HTR-8/SVneo (cell line): ENCODE data around the gene PARP14.

Experiments used
- DNase-seq: peaks from one replicate; pipeline ENCODE4 v3.0.0; 2011; ENCODE audit warnings: low spot score, mixed read lengths; ENCODE audit not compliant: insufficient read length
- FAIRE-seq: peaks from 2 replicates; lab custom pipeline; 2011; peaks lifted over from hg19 to GRCh38; lab: Jason Lieb, UNC

Gene PARP14

DNA sequence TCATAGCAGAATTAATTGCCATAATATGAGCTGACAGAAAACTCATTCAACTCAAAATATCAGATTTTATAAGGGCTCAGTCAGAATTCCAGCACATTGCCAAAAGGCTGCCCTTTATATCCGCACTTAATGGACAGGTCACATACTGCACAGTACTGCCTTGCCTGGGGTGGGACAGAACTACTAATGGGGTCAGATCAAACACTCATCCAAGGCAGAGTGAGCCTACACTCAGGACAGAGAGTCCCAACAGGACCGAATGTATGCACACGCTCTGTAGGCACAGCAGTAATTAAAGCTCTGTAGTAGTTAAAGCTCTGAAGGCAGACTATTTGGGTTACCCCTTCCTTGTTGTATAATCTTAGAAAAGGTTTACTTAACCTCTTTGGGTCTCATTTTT, 85.8 kb downstream of the PARP14 start:
- DNase-seq (no peak), FAIRE-seq (no peak)

DNA sequence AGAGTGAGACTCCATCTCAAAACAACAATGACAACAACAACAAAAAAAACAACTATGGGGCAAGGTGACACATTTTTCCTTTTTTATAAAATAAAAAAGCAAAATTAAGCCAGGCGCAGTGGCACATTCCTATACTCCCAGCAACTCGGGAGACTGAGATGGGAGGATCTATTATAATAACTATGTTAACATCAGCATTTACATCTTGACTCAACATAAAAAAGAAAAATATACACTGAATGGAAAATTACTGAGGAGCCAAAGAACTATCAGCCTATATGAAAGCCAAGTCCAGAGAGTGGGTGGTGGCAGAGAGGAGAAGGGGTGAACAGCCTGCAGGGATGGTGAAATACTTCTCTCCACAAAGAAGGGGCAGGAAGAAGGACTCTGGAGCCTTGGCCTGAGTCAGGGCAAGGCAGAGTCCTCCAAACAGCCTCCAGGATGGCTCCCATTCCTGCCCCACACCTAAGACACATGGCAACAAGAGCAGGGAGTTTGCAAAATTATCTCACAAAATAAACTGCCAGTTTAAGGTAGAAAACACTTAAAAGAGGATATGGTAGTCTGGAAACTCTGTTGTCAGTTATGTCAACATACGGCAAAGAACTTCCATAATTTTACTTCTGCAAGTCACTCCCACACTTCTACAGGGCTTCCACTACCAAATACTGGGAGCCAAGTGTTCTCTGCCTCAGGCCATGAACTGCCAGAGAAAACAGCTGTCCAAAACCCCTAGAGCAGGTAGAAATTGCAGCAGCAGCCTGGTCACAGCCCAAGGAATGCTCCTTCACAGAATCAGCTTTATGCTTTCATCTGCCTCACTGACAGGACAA, 87.1 kb downstream of the PARP14 start:
- no peak for FAIRE-seq
- DNase-seq = no peak

DNA sequence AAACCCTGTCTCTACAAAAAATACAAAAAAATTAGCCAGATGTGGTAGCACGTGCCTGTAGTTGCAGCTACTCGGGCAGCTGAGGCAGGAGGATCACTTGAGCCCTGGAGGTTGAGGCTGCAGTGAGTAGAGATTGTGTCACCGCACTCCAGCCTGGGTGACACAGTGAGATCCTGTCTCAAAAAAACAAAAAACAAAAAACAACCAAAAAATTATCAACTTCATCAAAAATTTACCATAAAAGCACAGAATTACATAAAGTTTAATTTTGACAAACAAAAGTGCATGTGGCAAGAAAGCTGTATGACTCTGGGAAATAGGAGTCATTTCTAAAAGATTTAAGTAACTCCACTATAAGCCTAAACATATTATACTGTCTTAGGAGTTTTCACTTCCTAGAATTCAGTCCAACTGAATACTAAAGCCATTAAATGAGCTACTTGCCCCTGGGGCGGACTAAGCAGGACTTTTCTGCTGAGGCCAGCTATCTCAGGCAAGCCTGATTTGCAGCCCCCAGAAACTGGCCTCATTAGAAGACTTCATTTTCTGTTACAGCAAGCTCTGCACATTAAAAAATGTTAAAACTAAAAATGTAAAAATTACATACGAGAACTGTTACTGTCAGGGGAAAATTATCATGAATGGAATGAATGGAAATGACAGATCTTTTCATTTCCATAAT, 90.0 kb downstream of the PARP14 start:
- FAIRE-seq (no peak), DNase-seq (no peak)

DNA sequence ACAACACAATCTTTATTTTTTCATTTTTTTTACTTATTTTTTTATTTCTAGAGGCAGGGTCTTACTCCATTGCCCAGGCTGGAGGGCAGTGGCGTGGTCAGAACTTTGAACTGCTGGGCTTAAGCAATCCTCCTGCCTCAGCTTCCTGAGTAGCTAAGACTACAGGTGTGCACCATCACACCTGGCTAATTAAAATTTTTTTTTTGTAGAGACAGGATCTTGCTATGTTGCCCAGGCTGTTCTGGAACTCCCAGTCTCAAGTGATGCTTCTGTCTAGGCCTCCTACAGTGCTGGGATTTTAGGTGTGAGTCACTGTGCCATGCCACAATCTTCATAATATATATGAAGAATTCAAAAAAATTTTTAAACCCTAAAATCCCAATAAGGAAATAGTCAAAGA, 92.2 kb downstream of the PARP14 start:
- DNase-seq = no peak
- no peak for FAIRE-seq

GRCh38 chr3:122773944-122774509, 93.4 kb downstream of the PARP14 start:
- no peak for DNase-seq
- no peak for FAIRE-seq

- DNase-seq = no peak
- FAIRE-seq = peak; percentile 49
Observed at GRCh38 chr3:122774564-122774963, 93.9 kb downstream of the PARP14 start.

GRCh38 chr3:122776675-122777468, 96.2 kb downstream of the PARP14 start:
- FAIRE-seq = no peak
- DNase-seq = no peak

DNA sequence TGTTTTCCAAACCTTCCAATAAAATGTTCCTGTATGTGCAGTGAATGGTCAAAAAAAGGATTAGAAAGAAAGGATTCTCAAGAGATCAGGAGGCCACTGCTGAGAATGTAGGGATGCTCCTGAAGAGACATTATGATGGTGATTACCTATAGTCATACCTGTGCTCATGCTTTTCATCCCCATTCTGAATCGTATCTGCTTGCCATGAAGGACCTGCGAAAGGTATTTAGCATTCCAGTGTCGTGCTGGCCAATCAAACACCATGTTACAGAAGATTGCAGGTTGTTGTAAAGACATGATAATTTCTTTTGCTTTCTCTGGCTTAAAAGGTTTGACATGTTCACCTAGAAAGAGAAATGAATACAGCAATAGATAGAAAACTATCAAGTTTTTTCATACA, 96.9 kb downstream of the PARP14 start:
- no peak for DNase-seq
- FAIRE-seq = no peak
